GM19025 (cell line): ENCODE measurements around the gene PNMA5.
A peak's percentile ranks its signal among the peaks of the same experiment; 100 is the strongest.

ENCODE experiments used
- ATAC-seq: cut with Tn5 transposase; IDR thresholded peaks from one replicate; pipeline ENCODE4 v1.9.1; 2021; ENCODE audit warnings: mild to moderate bottlenecking, low read depth, moderate library complexity; ENCODE audit not compliant: unreplicated experiment

Gene PNMA5

DNA sequence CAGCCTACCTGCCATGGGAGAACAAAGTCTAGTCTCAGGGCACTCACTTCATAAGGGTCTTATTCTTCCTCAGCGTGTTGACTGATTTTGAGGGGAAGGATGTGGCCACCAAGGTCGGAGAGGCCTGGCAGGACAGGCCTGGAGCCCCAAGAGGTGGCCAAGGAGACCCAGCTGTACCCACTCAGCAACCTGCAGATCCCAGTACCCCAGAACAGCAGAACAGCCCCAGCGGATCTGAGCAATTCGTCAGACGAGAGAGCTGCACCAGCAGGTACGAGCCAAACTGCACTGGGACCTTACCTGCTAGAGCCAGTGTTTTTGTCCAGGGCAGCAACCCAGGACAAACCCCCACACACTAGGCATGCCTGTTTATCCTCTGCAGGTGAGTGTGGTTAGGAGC is 34.3 kb downstream of the PNMA5 start:
- ATAC-seq = no peak

DNA sequence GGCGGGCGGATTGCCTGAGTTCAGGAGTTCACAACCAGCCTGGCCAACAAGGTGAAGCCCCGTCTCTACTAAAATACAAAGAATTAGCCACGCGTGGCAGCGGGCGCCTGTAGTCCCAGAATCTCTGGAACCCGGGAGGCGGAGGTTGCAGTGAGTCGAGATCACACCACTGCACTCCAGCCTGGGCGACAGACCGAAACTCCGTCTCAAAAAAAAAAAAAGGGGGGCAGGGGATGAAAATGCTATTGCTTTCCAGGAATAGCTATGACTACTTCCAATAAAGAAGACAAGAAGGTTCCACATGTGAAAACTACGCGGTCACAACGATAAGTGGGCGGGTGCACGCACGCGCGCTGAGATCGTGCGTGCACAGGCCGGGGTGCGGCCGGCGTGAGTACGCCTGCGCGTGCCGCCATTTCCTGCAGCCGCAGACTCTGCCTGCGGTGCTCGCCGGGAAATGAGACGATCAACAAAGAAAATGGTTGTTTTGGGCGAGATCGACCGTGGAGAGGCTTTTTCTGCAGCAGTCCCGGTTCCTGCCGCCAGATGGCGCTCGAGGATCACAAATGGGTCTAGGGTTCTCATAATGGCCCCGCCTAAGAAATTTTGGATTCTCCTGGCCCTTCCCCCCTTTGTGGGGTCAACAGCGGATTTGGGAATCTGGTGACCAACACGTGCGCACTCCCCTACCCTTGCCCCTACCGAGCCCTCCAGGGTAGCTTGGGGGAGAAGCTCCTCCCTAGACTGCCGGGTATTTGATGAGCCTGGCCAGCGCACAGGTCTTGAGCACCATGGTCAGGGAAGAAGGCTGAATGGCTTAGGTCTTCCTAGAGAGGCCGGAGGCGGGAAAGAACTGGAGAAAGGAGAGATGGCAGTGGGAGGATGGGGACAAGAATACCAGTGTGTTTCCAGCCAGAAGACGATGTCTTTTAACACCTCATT is 35.1 kb downstream of the PNMA5 start:
- peak; percentile 83 for ATAC-seq

DNA sequence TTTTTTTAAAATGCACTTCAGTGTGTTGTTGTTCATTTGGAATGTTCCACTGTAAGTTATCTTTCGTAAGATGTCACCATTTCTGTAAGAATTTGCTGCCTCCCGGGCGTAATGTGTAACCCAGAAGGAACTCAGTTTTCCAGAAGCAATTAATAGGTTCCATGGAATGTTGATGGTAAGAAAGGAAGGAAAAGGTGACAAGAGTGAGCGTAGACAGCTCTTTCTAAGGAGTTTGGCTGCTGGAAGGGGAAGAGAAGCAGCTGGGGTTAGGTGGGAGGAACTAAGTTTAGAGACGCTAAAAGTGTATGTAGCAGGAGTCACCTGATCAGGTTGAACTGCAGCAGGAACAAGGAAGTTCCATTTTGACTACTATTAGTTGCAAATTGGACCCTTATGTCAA is 35.9 kb downstream of the PNMA5 start:
- no peak for ATAC-seq

DNA sequence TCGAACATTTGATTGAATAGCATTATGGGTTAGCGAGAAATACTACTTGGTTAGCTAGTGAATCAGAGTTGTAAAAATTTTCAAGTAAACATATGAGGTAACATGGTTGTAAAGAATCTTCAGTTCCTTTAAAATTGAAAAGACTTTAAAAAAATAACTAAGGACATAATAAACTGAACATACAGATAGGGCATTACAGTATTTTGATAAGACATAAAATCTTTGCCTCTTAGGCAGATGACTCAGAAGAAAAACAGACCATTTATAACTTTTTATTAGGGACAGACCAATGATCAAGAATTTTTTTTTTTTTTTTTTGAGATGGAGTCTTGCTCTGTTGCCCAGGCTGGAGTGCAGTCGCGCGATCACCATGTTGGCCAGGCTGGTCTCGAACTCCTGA is 43.1 kb downstream of the PNMA5 start:
- ATAC-seq = no peak

DNA sequence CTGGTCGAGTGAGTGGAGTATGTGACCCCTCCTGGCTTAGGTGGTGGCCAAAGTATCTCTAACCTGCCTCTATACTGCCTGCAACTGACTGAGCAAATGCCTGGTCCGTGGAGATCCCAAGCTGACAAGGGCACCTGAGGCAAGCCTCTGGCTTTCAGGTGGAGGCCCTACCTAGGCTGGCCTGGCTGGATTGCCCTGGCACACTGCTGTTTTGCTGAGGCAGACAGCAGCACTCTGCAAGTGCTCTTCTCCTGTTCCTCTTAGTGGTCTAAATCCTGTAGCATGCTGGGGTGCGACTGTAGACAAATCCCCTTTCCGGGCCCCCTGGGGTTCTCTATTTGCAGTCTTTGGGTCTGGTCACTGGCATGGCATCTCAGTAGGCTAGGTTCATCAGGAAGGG is 44.8 kb downstream of the PNMA5 start:
- no peak for ATAC-seq

DNA sequence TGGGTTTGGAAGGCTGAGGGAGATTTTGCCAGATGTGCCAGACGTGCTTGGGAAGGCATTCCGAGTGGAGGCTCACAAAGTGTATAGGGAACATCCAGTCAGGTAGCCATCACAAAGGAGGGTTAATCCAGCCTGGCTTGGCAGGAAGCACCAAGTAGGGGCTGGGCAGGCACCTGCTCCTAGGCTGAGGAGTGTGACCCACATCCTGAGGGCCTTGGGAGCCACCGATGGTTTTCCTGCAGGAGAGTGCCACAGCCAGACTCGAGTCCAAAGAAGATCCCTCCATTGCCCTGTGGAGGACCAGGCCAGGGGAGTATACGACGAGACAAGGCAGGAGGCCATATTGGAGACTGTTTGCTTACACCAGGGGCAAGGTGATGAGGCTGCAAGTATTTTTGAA is 47.2 kb downstream of the PNMA5 start:
- no peak for ATAC-seq

DNA sequence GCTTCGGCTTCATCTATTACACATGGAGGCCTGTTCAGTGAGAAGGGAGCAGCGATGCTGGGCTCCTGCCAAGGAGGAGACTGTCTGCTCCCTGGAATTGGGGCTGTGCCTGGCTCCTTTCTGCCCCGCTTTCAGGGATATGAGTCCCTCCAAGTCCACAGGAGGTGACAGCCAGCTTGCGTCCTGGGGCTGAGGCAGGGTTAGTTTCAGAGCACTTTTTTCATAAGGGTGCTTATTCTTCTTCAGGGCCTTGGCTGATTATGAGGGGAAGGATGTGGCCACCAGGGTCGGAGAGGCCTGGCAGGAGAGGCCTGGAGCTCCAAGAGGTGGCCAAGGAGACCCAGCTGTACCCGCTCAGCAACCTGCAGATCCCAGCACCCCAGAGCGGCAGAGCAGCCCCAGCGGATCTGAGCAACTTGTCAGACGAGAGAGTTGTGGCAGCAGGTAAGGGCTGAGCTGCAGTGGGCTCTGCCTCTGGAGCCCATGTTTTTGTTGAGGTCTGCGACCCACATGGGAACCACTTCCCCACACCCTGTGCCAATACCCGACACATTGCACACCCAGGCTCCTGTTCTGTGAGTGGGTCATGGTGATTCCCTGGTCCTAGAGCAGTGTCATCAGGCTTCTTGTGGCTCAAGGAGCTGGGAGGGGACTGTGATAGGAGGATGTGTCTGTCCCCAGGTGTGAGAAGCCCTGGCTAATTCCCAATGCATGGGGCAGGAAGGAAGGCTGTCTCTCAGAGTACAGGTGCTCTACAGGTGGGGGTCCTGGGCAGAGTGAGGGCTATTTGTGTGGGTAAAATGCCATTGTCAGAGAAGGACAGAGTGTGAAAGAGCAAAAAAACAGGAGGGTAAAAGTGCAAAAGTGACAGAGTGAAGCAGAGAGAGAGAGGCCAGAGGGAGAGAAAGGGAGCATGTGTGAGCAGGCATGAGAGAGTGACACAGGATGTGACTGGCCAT is 48.6 kb downstream of the PNMA5 start:
- ATAC-seq = no peak

DNA sequence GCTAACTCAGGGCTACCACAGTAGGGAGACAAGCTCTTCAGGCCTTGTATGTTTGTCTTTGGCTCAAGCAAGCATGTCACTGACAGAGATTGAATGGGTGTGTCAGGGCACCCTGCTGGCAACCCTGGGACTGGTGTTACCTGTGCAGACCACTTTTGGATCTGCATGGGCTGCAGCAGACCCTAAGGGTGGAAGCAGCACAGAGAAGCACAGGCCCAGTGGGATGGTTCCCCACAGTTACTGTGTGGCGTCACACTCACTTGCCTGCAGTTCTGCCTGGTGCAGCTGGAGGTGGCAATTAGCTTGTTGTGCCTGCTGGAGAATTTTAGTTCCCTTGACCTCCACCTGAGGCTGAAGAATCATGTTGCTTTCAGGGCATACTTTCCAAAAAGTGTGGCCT is 50.1 kb downstream of the PNMA5 start:
- no peak for ATAC-seq

DNA sequence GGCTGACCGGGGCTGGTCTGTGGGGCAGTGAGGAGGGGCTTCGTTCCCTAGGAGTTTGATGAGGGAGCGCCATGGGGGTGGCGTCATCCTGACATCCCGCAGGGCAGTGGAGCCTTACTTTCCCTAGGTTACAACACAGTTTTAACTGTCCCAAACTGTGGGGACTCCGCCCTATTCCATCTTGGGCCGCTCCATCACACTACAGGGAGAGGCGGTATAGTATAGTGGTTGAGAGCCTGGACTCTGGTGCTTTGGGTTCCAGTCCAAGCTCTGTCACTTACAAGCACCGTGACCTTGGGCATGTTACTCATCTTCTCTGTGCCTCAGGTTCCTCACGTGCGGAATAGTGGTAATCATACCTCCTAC is 51.9 kb downstream of the PNMA5 start:
- no peak for ATAC-seq

DNA sequence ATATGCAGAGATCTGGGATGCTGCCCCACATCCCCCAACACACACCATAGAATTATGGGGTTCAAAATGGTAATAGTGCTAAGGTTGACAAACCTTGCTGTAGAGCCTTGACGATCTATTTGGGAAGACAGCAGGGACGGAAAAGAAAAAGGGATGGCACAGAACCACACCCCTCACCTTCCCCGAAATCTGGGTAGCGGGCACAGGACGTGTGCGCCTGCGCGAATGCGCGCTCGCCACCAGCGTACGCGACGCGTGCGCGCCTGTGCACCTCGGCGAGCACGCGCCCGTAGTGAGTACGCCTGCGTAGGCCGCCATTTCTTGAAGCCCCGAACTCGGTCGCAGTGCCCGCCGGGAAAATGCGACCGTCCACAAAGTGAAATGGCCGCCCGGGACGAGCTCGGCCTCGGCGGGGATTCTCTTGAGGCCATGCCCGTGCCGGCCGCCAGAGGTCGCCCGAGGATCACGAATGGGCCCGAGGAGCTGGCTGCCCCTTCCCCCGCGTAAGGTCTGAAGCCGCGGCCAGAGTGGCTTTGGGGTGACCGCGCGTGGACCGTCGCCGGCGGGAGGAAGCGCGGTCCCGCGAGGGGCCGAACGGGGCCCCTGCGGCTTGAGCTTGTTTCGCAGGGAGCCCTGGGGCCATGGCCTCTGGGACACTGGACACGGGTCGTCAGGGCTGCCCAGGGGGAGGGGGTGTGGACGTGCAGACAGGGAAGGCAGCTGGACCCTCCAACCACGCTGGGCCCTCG is 52.4 kb downstream of the PNMA5 start:
- peak; percentile 94 for ATAC-seq
